Activated gamma-delta T cell treated with anti-CD3 and anti-CD28 coated beads, Interleukin-2, amount 50 U/mL, for 16 hours (primary cell): ENCODE measurements around the gene SUN3.
"Not testable (repeated sequence)": the region's sequence is repeated elsewhere in the genome, so short reads cannot be mapped to it uniquely, and the experiment has no call there.

Experiments used
- DNase-seq: peaks from one replicate; pipeline ENCODE4 v3.0.0-alpha.2; 2020; ENCODE audit warnings: low read depth

The SUN3 gene

GRCh38 chr7:48025624-48026023 is 3.3 kb downstream of the SUN3 start:
- DNase-seq: no peak

- no peak for DNase-seq
These were observed 11.2 kb downstream of the SUN3 start for GRCh38 chr7:48017674-48018073.

- DNase-seq: no peak
These were observed 12.3 kb downstream of the SUN3 start for GRCh38 chr7:48016641-48017040.

GRCh38 chr7:48011951-48012350 is 17.0 kb downstream of the SUN3 start:
- DNase-seq: no peak

GRCh38 chr7:48011323-48011722 is 17.6 kb downstream of the SUN3 start:
- DNase-seq: no peak

GRCh38 chr7:48009954-48010353 is 19.0 kb downstream of the SUN3 start:
- DNase-seq: no peak

- DNase-seq: no peak
These were observed 19.6 kb downstream of the SUN3 start for GRCh38 chr7:48009257-48009656.

- no peak for DNase-seq
These were observed 22.0 kb downstream of the SUN3 start for GRCh38 chr7:48006866-48007265.

GRCh38 chr7:48004638-48005037 is 24.3 kb downstream of the SUN3 start:
- DNase-seq: no peak

GRCh38 chr7:48004032-48004431 is 24.9 kb downstream of the SUN3 start:
- DNase-seq: no peak

GRCh38 chr7:48000164-48000563 is 28.7 kb downstream of the SUN3 start:
- DNase-seq: not testable (repeated sequence)

GRCh38 chr7:47999413-47999812 is 29.5 kb downstream of the SUN3 start:
- no peak for DNase-seq

- no peak for DNase-seq
These were observed 36.5 kb downstream of the SUN3 start for GRCh38 chr7:47992446-47992845.

GRCh38 chr7:47991741-47992311 is 37.1 kb downstream of the SUN3 start:
- peak; percentile 79 for DNase-seq

GRCh38 chr7:47991270-47991669 is 37.6 kb downstream of the SUN3 start:
- DNase-seq: no peak

- DNase-seq: no peak
These were observed 38.3 kb downstream of the SUN3 start for GRCh38 chr7:47990592-47990991.

GRCh38 chr7:47989607-47990400 is 39.1 kb downstream of the SUN3 start:
- not testable (repeated sequence) for DNase-seq

- DNase-seq: no peak
These were observed 40.2 kb downstream of the SUN3 start for GRCh38 chr7:47988496-47989386.

GRCh38 chr7:47982610-47983009 is 46.3 kb downstream of the SUN3 start:
- no peak for DNase-seq

GRCh38 chr7:47980648-47981047 is 48.3 kb downstream of the SUN3 start:
- DNase-seq: not testable (repeated sequence)

GRCh38 chr7:47979832-47980181 is 49.1 kb downstream of the SUN3 start:
- no peak for DNase-seq

GRCh38 chr7:47979145-47979831 is 49.6 kb downstream of the SUN3 start, which contains the start of gene HUS1:
Gene HUS1, minus strand, starts transcription at chr7:47979615. Its CDS starts 96 bp downstream, at chr7:47979519.
- peak; percentile 86 for DNase-seq
